Activated B cell treated with CpG ODN at 0.5 μM for 24 hours (primary cell): ENCODE data around the gene IGSF9. TPM values are rescaled to one million over a fixed set of nuclear protein-coding genes. Genes with fewer than 3 reads are reported as not detected.

Experiments
- ATAC-seq: fragments of 200-7000 bp; cut with Tn5 transposase; one replicate; pipeline ENCODE4 v1.10.0; 2021; ENCODE audit warnings: low read depth, mild to moderate bottlenecking, moderate library complexity
- CTCF ChIA-PET: fragments of 350-600 bp; sonication (Branson Sonifier 250); formaldehyde crosslinking; loops from one replicate; lab custom pipeline; 2021; ENCODE audit warnings: antibody characterized with exemption; lab: Charles Lee
- POLR2A ChIA-PET: fragments of 350-600 bp; sonication (Branson Sonifier 250); formaldehyde crosslinking; loops from one replicate; lab custom pipeline; 2021; ENCODE audit warnings: antibody characterized with exemption; lab: Charles Lee
- DNase-seq: peaks from one replicate; pipeline ENCODE4 v3.0.0; 2022
- H3K27ac Mint-ChIP-seq: one replicate; pipeline ENCODE4 v1.8.0; 2020; ENCODE audit warnings: mixed read lengths
- H3K27me3 Mint-ChIP-seq: one replicate; pipeline ENCODE4 v1.8.0; 2021; ENCODE audit warnings: mixed read lengths
- H3K36me3 Mint-ChIP-seq: one replicate; pipeline ENCODE4 v1.8.0; 2021; ENCODE audit warnings: low read depth, mixed read lengths
- H3K4me1 Mint-ChIP-seq: one replicate; pipeline ENCODE4 v1.8.0; 2021; ENCODE audit warnings: mixed read lengths
- H3K4me3 Mint-ChIP-seq: one replicate; pipeline ENCODE4 v1.8.0; 2020; ENCODE audit warnings: mild to moderate bottlenecking, mixed read lengths
- H3K9me3 Mint-ChIP-seq: one replicate; pipeline ENCODE4 v1.8.0; 2020; ENCODE audit warnings: mixed read lengths
- CTCF ChIP-seq: fragments of 200-600 bp; IDR thresholded peaks from one replicate; pipeline ENCODE4 v1.8.0; 2022; ENCODE audit warnings: antibody characterized with exemption, mild to moderate bottlenecking
- intact Hi-C: fragments of 100-400 bp; cut with micrococcal nuclease; formaldehyde crosslinking; loops from one replicate; pipeline ENCODE4 v1.15.1; 2024
- total RNA-seq: library from RNA; stranded (reverse); gene quantifications from 2 replicates; pipeline ENCODE4 v1.2.3, GENCODE V29; 2022

IGSF9 gene
- total RNA-seq, 1 donor from 2014 or later, result not detected

- Mint-ChIP-seq H3K36me3 (no peaks in the 10 kb centered on the region), H3K9me3 (no peaks in the 10 kb centered on the region), H3K27ac (no peak overlapping the region), H3K4me3 (no peak overlapping the region), H3K4me1 (no peaks in the 10 kb centered on the region), H3K27me3 (peaks cover 12% of the 10 kb centered on the region)
- ChIA-PET POLR2A (no interaction called here), CTCF (interaction anchor here (1.0 kb wide), 1 partner anchor 28 kb away, joined by 3 read pairs; no protein-coding TSS in a partner anchor)
- intact Hi-C loops, result no loop called here
- ATAC-seq (no peak), DNase-seq (no peak)
- TF ChIP-seq CTCF, result no peak
Observed at GRCh38 chr1:159965263-159965662, 19.9 kb upstream of the IGSF9 start.

GRCh38 chr1:159964144-159964543 lies 18.7 kb upstream of the IGSF9 start:
- intact Hi-C loops, result no loop called here
- Mint-ChIP-seq H3K36me3 (no peaks in the 10 kb centered on the region), H3K27me3 (peaks cover 10% of the 10 kb centered on the region), H3K9me3 (no peaks in the 10 kb centered on the region), H3K27ac (no peak overlapping the region), H3K4me1 (no peaks in the 10 kb centered on the region), H3K4me3 (no peak overlapping the region)
- no peak for TF ChIP-seq CTCF
- CTCF ChIA-PET, result no interaction called here
- POLR2A ChIA-PET, result no interaction called here
- ATAC-seq (no peak), DNase-seq (no peak)

GRCh38 chr1:159962176-159962575 lies 16.8 kb upstream of the IGSF9 start:
- intact Hi-C loops, result no loop called here
- CTCF ChIA-PET, result no interaction called here
- ATAC-seq (no peak), DNase-seq (no peak)
- H3K4me1 Mint-ChIP-seq, result no peaks in the 10 kb centered on the region
- no peak overlapping the region for H3K27ac Mint-ChIP-seq
- H3K4me3 Mint-ChIP-seq, result no peak overlapping the region
- peaks cover 3% of the 10 kb centered on the region for H3K27me3 Mint-ChIP-seq
- no peaks in the 10 kb centered on the region for H3K9me3 Mint-ChIP-seq
- TF ChIP-seq CTCF, result no peak
- H3K36me3 Mint-ChIP-seq, result no peaks in the 10 kb centered on the region
- POLR2A ChIA-PET, result no interaction called here

- intact Hi-C loops, result no loop called here
- CTCF ChIA-PET, result no interaction called here
- Mint-ChIP-seq H3K9me3 (no peaks in the 10 kb centered on the region), H3K27me3 (peaks cover 3% of the 10 kb centered on the region), H3K27ac (no peak overlapping the region), H3K36me3 (no peaks in the 10 kb centered on the region), H3K4me1 (no peaks in the 10 kb centered on the region), H3K4me3 (no peak overlapping the region)
- no peak for ATAC-seq
- TF ChIP-seq CTCF, result no peak
- no peak for DNase-seq
- POLR2A ChIA-PET, result no interaction called here
Observed at GRCh38 chr1:159961636-159962035, 16.2 kb upstream of the IGSF9 start.

- Mint-ChIP-seq H3K27ac (no peak overlapping the region), H3K4me3 (no peak overlapping the region), H3K4me1 (no peaks in the 10 kb centered on the region), H3K9me3 (no peaks in the 10 kb centered on the region), H3K36me3 (no peaks in the 10 kb centered on the region), H3K27me3 (peaks cover 3% of the 10 kb centered on the region)
- DNase-seq (no peak), ATAC-seq (no peak)
- intact Hi-C loops, result no loop called here
- no peak for TF ChIP-seq CTCF
- CTCF ChIA-PET, result no interaction called here
- POLR2A ChIA-PET, result no interaction called here
Observed at GRCh38 chr1:159960721-159961381, 15.4 kb upstream of the IGSF9 start.
